Glomerular endothelial cell (primary cell): ENCODE data around the gene FCF1. TPM values are rescaled to one million over a fixed set of nuclear protein-coding genes. Genes with fewer than 3 reads are reported as not detected.
A peak's percentile ranks its signal among the peaks of the same experiment; 100 is the strongest.

Experiments
- DNase-seq: peaks from one replicate; pipeline ENCODE4 v3.0.0-alpha.2; 2011; ENCODE audit warnings: low read depth, low spot score; ENCODE audit errors: extremely low read depth
- total RNA-seq: library from RNA; depleted of rRNA; stranded (reverse); fragments of >200 nt; gene quantifications from 2 replicates; pipeline ENCODE4 v1.2.3, GENCODE V29; 2015

Gene FCF1, protein sequence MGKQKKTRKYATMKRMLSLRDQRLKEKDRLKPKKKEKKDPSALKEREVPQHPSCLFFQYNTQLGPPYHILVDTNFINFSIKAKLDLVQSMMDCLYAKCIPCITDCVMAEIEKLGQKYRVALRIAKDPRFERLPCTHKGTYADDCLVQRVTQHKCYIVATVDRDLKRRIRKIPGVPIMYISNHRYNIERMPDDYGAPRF
- 33.1 and 36.5 TPM in 2 replicates for total RNA-seq

DNA sequence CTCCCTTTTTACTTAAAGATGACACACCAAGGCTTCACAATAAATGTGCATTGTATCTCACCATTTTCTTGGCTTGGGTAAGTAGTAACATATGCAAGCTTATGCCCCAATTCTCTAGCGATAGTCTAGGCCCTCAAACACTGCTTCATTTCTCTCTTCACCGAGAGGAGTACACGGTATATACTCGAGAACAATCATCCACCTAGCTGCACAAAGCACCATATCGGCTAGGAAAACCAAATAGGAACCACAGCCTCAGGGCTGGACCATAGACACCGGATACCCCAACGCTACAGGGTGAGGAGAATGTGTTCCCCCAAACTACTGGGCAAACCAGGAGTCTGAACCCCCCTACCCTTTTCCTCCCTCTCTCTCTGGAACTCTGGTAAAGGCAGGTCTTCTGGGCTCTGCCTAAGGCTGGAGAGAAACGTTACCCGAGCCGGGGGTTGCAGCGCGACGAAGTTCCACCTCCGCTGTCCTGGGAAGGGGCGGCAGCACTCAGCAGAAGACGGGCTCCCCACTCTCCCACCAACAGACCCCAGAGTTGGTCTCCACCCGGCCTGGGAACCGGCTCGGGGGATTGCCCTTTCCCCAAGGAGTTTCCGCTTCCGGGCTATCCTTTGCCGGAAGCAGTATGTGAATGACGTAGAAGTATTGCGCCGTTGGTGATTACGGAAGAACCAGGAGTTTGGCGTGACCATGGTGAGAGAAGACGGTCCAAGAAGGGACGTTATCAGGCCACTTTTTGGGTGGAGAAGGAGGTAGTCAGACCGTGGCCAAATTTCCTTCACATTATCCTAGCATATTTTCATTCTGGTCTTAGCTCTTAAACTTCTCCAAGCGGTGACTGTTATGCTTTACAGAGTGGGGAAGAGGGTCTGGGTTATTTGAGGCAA, at the start of gene FCF1, which contains the start of gene AREL1:
FCF1 (plus strand) TSS at position 646 of the 896 bp plus-strand sequence; CDS start at position 700, 54 bp downstream.
AREL1 (minus strand) TSS at position 582 of the 896 bp plus-strand sequence. CDS start 27,465 bp downstream, outside the sequence.
- peak; percentile 55 for DNase-seq

DNA sequence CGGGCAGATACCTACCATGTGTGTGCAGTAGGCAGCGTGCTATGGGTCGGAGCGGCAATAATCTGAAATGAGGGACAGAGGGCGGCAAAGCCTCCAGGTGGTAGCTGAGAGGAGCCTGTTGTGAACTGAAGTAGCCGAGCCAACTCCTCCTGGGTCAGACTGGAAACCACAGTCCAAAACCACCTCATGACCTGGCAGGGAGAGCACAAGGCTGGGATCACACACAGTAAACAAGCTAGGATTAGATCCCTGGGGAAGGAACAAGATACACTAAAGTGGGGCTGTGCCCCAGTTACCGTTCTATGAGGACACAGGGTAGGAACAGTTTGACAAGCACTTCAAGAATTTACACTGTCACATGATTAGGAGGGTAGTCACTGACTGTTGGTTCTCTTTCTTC, 49.1 kb upstream of the FCF1 start:
- DNase-seq: no peak

DNA sequence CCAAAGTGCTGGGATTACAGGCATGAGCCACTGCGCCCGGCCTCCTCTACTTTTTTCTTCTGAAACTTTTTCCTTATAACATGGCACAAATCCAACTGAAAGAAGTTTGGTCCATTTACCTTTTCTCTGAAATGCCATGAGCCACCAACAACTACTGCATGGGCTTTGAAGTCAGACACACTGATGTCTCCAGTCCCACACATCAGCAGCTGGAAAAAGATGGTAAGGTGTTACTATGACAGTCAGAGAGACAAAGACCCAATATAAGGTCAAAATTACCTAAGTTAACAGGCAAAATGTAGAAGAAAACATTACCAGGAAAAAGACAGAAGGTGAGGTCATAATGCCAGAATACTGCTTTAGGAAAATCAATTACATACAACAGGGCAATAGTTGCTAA, 48.2 kb upstream of the FCF1 start:
- no peak for DNase-seq

DNA sequence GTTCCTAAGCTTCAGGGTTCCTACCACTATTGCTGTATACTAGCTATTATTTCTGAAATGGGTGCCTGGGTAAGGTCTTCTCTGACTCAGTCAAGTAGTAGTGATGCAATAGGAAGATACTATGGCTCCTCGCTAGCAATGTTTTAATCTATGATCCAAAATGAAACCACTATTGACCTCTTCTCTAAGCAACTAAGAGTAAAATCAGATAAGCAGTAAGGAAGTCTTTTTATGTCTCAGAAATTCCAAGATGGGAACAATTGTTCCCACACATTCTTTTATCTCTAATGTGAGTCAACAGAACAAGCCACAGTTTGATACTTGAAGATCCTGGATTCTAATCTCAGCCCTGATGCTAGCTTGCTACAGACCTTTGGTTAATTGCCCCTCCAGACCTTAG, 45.2 kb upstream of the FCF1 start:
- DNase-seq: no peak

DNA sequence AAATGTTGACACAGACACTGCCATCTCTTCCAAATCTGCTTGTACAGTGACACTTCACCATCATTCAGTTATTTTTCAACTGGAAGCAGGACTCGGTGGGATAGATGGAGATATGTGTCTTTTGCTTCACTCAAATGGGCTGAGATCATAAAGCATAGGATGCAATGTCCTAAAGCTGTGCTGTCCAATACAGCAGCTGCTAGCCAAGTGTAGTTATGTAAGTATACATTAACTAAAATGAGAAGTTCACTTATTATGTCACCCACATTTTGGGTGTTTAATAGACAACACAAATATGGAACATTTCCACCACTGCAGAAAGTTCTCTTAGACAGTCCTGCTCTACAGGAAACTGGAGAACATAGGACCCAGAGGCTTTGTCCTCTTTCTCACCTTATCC, 43.7 kb upstream of the FCF1 start:
- DNase-seq: no peak

DNA sequence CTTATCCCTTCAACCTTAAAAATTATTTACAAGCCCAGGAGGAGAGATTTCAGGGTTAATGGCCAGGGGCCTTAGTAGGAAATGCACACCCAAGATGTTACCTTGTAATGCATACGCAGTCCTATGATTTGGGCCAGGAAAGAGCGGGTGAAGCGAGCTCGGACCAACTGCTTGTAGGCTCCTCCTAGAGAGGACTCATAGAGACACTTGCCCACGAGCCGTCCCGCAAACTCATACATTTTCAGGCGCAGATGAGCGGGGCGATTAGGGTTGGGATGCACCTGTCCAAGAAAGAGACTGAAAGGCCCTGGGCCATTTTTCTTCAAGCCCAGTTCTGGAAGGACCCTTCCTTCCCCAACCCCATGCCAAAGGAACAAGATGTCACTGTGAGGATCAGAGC, 43.1 kb upstream of the FCF1 start:
- no peak for DNase-seq

DNA sequence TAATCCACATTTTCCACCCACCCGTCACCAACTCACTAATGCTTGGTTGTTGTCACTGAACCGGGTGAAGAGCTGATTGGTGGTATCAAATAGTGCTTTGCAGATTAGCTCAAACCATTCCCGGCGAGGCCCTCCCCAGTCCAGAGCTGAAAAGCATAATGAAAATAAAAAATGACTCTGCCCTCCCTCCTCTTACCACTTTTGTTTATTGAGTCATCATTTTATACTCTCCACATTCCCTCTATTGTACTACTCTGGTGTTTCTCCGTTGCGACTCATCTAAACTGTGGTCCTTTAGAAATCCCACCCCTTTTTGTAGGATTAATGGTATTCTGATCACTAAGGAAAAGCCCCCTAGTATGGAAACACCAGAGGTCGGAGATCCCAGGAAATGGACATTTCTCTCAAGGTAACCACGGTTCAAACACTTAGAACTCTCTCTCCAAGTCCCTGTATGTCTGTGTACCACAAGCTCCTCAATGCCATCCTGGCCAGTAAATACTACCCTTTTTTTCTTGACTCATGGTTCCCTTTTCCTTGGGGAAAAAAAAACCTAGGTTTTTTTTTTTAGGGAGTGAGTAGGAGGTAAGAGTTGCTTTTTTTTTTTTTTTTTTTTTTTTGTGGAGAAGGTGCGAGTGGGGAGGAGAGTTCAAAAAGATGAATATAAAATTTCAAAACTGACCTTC, 42.1 kb upstream of the FCF1 start:
- no peak for DNase-seq

DNA sequence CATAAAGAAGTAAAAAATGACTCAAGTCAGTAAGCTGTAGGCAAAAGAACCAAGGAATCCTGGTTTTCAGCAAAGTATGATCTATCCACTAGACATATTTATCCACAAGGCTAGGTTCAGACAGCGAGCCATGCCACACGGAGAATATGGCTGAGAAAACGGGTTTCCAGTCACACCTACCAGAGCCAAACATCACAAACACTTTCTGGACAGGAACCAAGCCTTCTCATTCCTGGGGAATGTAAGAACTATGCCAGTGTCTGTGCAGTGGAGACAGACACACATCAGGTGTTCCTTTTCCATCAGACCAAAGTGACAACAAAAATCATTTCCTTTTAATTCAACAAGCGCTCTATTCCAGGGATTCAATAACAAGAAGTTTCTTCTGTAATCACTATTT, 41.2 kb upstream of the FCF1 start:
- DNase-seq: no peak

DNA sequence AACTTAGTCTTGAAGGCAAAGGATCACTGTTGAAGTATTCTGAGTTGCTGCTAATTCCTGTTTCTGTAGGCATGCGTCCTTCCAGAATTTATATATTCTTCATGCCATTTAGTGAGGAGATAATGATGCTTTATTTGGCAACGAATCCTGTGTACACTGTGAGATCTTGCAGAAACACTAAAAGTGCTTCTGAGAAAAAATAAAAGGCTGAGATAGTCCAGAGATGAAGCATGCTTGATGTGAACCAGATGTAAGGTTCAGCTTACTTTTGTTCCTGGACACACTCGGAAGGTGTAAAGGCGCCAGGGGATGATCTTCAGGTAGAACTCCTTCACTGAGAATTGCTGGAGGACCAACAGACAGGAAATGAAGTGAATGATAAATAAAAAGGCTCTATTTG, 39.2 kb upstream of the FCF1 start:
- no peak for DNase-seq

DNA sequence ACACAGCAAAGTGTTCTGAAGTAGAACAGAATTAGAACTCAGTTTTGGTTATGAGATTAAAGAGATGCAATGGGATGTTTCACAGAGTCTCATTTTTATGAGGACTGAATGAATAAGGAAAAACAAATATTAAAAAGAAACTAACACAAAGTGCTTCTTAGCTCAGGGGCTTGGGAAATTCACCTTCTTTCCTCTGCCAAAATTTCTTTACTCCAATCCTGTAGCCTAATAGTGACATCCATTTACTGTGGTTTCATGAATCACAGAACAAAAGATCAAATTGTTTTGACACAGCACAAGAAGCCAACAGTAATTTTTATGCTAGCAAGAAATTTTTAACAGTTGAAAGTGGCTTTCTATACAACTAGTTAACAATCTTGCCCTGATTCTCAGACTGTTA, 37.7 kb upstream of the FCF1 start:
- DNase-seq: no peak

DNA sequence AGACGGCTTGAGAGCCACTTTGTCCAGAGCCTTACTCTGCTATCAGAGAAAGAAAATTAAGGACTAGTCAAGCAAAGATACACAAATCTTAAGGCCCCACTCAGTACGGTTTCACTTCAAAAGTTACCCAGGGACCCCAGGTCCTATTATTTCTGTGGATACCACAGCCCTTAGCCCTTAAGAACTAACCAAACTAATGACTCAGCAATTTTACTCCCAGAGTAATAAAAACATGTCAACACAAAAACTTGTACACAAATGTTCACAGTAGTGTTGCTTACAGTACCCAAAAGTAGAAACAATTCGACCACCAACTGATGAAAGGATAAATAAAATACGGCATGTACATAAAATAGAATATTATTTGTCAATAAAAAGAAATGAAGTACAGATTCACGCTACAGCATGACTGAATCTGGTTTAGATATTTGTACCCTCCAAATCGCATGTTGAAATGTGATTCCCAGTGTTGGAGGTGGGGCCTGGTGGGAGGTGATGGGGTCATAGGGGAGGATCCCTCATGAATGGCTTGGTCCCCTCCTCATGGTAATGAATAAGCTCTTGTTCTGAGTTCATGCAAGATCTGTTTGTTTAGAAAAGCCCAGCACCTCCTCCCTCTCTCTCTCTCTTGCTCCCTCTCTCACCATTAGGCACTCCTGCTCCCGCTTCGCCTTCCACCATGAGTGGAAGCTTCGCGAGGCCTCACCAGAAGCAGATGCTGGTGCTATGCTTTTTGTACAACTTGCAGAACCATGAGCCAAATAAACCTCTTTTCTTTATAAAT, 30.6 kb upstream of the FCF1 start:
- no peak for DNase-seq

DNA sequence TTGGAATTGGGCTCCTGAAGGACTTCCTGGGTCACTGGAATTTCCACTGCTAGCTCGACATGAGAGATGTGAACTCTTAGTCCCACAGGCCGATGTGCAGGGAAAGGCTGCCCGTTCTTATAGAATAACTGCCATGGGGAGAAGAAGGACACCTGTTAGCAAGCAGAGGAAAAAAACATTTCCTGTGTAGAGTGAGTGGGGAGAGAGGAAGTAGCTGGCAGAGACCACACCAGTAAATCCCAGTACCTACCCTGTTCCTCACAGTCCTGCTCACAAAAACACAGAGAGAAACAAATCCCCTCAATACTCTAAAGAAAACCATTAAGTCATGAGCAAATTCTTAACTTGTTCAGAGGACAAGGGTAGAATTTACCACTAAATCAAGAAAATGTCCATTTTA, 29.5 kb upstream of the FCF1 start:
- no peak for DNase-seq

DNA sequence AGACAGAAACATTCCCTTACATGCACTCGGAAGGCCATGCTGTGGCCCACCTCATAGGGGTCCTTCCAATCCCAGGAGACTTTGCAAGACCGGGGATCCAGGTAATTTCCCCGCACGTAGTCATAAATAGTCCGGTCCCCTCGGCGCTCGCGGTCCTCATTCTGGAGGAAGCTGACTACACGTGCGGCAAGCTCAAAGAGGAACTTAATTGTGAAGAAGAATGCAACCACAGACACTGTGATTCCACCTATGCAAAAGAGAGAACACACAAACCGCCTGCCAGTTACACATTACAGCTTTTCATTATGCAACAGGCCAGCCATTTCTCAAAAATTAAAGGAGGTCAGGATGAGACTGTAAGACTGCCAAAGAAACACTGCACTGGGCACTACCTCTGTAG, 28.5 kb upstream of the FCF1 start:
- no peak for DNase-seq

DNA sequence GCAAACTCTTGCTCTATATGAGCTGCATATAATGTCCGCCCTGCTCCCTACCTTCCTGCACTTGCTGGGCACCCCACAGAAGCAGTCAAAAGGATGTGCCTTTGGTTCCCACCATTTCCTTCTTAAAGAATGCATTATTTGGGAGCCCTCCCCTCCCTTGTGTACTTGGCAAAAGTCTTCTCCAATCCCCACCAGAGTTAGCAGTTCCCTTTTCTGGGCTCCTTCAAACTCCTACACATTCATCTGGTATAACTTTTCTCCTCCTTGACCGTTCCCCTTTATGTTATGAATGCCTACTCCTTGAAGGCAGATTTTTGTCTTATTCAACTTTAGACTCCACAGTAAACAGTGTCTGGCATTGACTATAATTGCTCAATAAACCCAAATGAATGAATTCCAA, 27.9 kb upstream of the FCF1 start:
- DNase-seq: no peak

DNA sequence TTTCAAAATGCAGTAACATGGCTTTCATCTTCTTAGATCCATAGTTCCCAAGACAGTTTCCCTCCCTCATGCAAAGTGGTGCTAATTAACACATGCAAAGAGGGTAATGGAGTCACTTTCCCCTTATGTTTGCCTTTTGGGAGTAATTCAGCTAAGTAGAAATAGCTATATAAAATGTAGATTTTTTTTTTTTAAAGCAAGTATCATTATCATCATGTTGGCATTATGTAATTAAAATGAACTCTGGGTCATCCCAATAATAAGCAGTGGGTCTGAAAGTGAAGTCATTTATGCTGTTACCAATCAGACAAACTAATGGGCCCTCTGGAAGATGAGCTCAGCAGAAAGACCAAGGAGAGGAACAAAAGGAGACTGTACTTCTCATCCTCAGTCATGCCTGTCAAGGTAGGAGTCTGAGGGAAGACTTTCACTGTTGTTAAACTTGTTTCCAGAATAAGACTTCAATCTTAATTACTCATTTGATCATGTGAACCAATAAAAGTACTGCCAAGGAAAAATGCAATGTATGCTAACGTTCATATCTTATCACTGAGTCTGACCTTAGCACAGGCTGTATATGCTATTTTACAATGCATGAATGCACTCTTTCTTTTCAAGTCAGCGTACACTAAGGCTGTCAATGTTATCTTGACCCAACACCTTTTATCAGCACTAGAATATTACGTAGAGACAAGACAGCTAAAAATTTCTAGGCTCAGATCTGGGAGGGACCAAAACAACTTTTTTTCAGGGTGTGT, 26.8 kb upstream of the FCF1 start:
- no peak for DNase-seq

DNA sequence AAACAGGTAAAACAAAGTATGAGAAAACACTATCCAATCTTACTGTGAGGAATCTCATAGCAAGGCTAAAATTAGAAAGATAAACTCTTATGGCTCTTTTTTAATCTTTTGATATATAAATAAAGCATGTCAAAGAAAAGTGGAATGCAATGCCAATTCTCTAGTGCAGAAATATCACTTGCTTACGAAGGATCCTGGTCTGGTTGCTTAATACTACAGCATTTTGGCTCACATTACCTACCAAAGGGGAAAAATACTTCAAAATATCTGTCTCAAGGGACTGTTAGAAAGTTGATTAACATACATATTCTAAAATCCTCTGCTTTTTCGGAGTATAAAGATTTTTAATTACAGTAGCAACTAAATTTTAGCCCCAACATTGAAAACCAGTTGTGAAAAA, 21.5 kb upstream of the FCF1 start:
- DNase-seq: no peak

DNA sequence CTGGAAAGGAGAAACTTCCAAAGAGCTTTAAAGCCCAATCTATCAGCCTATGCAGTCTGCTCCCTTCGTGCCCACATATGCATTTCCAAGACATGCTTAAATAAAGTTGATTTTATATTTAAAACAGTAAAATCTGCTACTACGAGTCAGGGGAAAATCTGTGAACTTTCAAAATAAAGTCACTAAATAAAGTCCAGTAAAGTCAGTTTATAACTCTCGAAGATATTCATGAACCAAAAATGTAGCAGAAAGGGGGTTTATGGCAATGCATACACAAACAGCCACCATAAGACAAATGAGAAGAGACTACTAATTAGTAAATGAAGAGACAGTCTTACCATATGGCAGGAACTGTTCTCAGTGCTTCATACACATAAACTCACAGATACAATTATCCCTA, 19.8 kb upstream of the FCF1 start:
- DNase-seq: no peak

DNA sequence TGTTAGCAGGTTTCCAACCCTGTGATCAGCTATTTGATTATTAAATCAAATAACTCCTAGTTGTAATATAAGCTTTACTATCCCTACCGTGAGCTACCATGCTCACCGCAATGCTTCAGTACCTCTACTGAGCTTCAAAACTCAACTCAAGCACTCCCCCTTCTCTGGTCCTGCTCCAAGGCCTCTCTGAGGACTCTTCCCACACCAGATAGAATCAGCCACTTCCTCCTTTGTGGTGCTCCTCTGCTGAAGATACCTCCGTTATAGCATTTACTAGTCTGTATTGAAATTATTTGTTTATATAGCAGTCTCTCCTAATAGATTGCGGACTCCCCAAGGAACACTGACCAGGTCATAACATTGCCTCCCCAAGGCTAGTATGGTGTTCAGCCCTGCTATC, 17.5 kb upstream of the FCF1 start:
- no peak for DNase-seq

DNA sequence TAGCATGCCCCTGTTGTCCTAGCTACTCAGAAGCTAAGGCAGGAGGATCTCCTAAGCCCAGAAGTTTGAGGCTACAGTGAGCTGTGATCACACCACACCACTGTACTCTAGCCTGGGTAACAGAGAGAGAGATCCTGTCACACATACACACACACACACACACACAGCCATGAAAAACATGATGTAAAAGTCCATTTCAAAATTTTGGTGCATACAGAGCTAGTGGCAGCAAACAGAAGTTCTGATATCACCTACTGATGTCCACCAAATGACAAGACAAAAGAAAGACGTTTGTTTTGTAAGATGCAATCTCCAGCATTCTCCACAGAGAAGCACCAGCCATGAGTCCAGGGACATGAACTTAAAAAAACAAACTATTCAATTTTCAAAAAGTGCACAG, 15.9 kb upstream of the FCF1 start:
- no peak for DNase-seq

DNA sequence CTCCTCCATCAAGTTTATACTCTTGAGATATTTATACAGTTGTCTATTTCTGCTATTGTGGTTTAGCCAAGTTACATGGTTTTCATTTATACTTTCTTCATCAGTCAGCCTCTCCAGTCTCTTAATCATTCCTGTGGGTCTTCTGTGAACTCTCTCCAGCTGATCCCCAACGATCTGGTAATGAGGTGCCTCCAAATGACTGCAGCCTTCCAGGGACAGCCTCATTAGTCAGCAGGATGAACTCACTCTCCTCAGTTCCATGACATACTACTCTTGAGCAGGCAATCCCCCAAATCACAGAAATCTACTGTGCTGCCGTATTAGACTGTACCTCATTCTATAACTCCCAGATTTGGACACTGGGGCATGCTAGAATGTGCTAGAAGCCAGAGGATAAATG, 15.4 kb upstream of the FCF1 start:
- no peak for DNase-seq
